ENCODE measurements around the gene COTL1.

The COTL1 gene

GRCh38 chr16:84581158-84581557 is 36.7 kb downstream of the COTL1 start:
- Histone ChIP-seq H2AFZ (ENCODE audit: low read depth, low read length, severe bottlenecking) (no peak overlapping the region), H3K4me3 (ENCODE audit: insufficient read depth, low read length, poor library complexity, severe bottlenecking) (no peak overlapping the region), H3K9ac (ENCODE audit: low read length) (no peak overlapping the region), H3K79me2 (ENCODE audit: insufficient read depth, low read length) (peaks cover 66% of the 10 kb centered on the region), H3K27me3 (ENCODE audit: low read length) (no peaks in the 10 kb centered on the region), H3F3A (ENCODE audit: insufficient read depth) (peaks cover 6% of the 10 kb centered on the region; the same call in 1 of the 2 replicates), H3K9me3 (ENCODE audit: insufficient read depth, low read length) (no peaks in the 10 kb centered on the region), H4K20me1 (ENCODE audit: low read depth, low read length) (no peaks in the 10 kb centered on the region; the same call in 1 of the 2 replicates), H3K36me3 (ENCODE audit: low read length) (no peaks in the 10 kb centered on the region; the same call in 1 of the 2 replicates), H3K27ac (ENCODE audit: low read depth, low read length) (no peak overlapping the region), H3K9me2 (replicated peaks; ENCODE audit: insufficient read depth, low read length) (no peaks in the 10 kb centered on the region), H3K4me2 (ENCODE audit: low read depth, low read length, poor library complexity, severe bottlenecking) (no peak overlapping the region)
- TF ChIP-seq EZH2phosphoT487 (conservative IDR thresholded peaks at IDR 0.05; ENCODE audit: low read length) (no peak), CTCF (IDR thresholded peaks at IDR 0.05; ENCODE audit: insufficient read depth, low read length, poor library complexity, severe bottlenecking) (no peak)

- H3K79me2 ChIP-seq (ENCODE audit: insufficient read depth, low read length), result peaks cover 63% of the 10 kb centered on the region
- H3K27me3 ChIP-seq (ENCODE audit: low read length), result no peaks in the 10 kb centered on the region
- H3K9me2 ChIP-seq (replicated peaks; ENCODE audit: insufficient read depth, low read length), result no peaks in the 10 kb centered on the region
- no peak overlapping the region for H3K27ac ChIP-seq (ENCODE audit: low read depth, low read length)
- H4K20me1 ChIP-seq (ENCODE audit: low read depth, low read length), result no peaks in the 10 kb centered on the region; the same call in 1 of the 2 replicates
- no peak overlapping the region for H3K4me3 ChIP-seq (ENCODE audit: insufficient read depth, low read length, poor library complexity, severe bottlenecking)
- TF ChIP-seq EZH2phosphoT487 (conservative IDR thresholded peaks at IDR 0.05; ENCODE audit: low read length), result no peak
- TF ChIP-seq CTCF (IDR thresholded peaks at IDR 0.05; ENCODE audit: insufficient read depth, low read length, poor library complexity, severe bottlenecking), result no peak
- no peak overlapping the region for H3K9ac ChIP-seq (ENCODE audit: low read length)
- no peaks in the 10 kb centered on the region; the same call in 1 of the 2 replicates for H3K36me3 ChIP-seq (ENCODE audit: low read length)
- no peak overlapping the region for H3K4me2 ChIP-seq (ENCODE audit: low read depth, low read length, poor library complexity, severe bottlenecking)
- H2AFZ ChIP-seq (ENCODE audit: low read depth, low read length, severe bottlenecking), result no peak overlapping the region
- peaks cover 4% of the 10 kb centered on the region; the same call in 1 of the 2 replicates for H3F3A ChIP-seq (ENCODE audit: insufficient read depth)
- H3K9me3 ChIP-seq (ENCODE audit: insufficient read depth, low read length), result no peaks in the 10 kb centered on the region
These were observed 37.9 kb downstream of the COTL1 start for GRCh38 chr16:84579936-84580335.

GRCh38 chr16:84578538-84579126 is 39.2 kb downstream of the COTL1 start:
- no peaks in the 10 kb centered on the region; the same call in 1 of the 2 replicates for H4K20me1 ChIP-seq (ENCODE audit: low read depth, low read length)

More at GRCh38 chr16:84578538-84579126, 39.2 kb downstream of the COTL1 start:
- Histone ChIP-seq H3K27me3 (ENCODE audit: low read length) (no peaks in the 10 kb centered on the region), H3K9me3 (ENCODE audit: insufficient read depth, low read length) (no peaks in the 10 kb centered on the region), H3K36me3 (ENCODE audit: low read length) (no peaks in the 10 kb centered on the region), H3K9me2 (replicated peaks; ENCODE audit: insufficient read depth, low read length) (no peaks in the 10 kb centered on the region), H3K79me2 (ENCODE audit: insufficient read depth, low read length) (peaks cover 59% of the 10 kb centered on the region), H3K4me3 (ENCODE audit: insufficient read depth, low read length, poor library complexity, severe bottlenecking) (no peak overlapping the region), H3K4me2 (ENCODE audit: low read depth, low read length, poor library complexity, severe bottlenecking) (no peak overlapping the region), H3K9ac (ENCODE audit: low read length) (no peak overlapping the region), H2AFZ (ENCODE audit: low read depth, low read length, severe bottlenecking) (no peak overlapping the region), H3K27ac (ENCODE audit: low read depth, low read length) (no peak overlapping the region), H3F3A (ENCODE audit: insufficient read depth) (peaks cover 4% of the 10 kb centered on the region; the same call in 1 of the 2 replicates)
- TF ChIP-seq CTCF (IDR thresholded peaks at IDR 0.05; ENCODE audit: insufficient read depth, low read length, poor library complexity, severe bottlenecking) (no peak), EZH2phosphoT487 (conservative IDR thresholded peaks at IDR 0.05; ENCODE audit: low read length) (no peak)
